GM18858 (cell line): Measurements from ENCODE around the gene SND1.
"Not testable (repeated sequence)": the region's sequence is repeated elsewhere in the genome, so short reads cannot be mapped to it uniquely, and the experiment has no call there.

Source experiments
- ATAC-seq: cut with Tn5 transposase; IDR thresholded peaks from one replicate; pipeline ENCODE4 v1.9.1; 2021; ENCODE audit not compliant: unreplicated experiment

SND1 gene

GRCh38 chr7:128105228-128106022, 453.4 kb downstream of the SND1 start:
- no peak for ATAC-seq

- ATAC-seq = no peak
Observed at GRCh38 chr7:128106821-128107220, 454.8 kb downstream of the SND1 start.

GRCh38 chr7:128107516-128107915, 455.5 kb downstream of the SND1 start:
- not testable (repeated sequence) for ATAC-seq

GRCh38 chr7:128108129-128108528, 456.1 kb downstream of the SND1 start:
- ATAC-seq = no peak

- ATAC-seq = peak; percentile 95
Observed at GRCh38 chr7:128108641-128109423, 456.8 kb downstream of the SND1 start.

GRCh38 chr7:128109424-128109969, 457.5 kb downstream of the SND1 start:
- not testable (repeated sequence) for ATAC-seq

GRCh38 chr7:128110641-128111364, 458.8 kb downstream of the SND1 start:
- no peak for ATAC-seq

GRCh38 chr7:128112018-128112780, 460.2 kb downstream of the SND1 start:
- ATAC-seq = no peak

- no peak for ATAC-seq
Observed at GRCh38 chr7:128112781-128113221, 460.8 kb downstream of the SND1 start.

GRCh38 chr7:128113839-128114238, 461.8 kb downstream of the SND1 start:
- ATAC-seq = no peak

GRCh38 chr7:128114806-128115205, 462.8 kb downstream of the SND1 start:
- no peak for ATAC-seq

GRCh38 chr7:128115336-128115820, 463.4 kb downstream of the SND1 start:
- no peak for ATAC-seq

GRCh38 chr7:128115821-128116723, 464.1 kb downstream of the SND1 start:
- no peak for ATAC-seq

GRCh38 chr7:128116740-128117139, 464.7 kb downstream of the SND1 start:
- ATAC-seq = no peak

- ATAC-seq = no peak
Observed at GRCh38 chr7:128117691-128118090, 465.7 kb downstream of the SND1 start.

GRCh38 chr7:128119036-128119435, 467.0 kb downstream of the SND1 start:
- no peak for ATAC-seq

GRCh38 chr7:128120116-128120515, 468.1 kb downstream of the SND1 start:
- no peak for ATAC-seq

GRCh38 chr7:128120976-128121490, 469.0 kb downstream of the SND1 start:
- no peak for ATAC-seq
